ENCODE results near the gene DESI2. TPM values are rescaled to one million over a fixed set of nuclear protein-coding genes. Genes with fewer than 3 reads are reported as not detected.
"Not testable (repeated sequence)": the region's sequence is repeated elsewhere in the genome, so short reads cannot be mapped to it uniquely, and the experiment has no call there.

DESI2 gene
- total RNA-seq, 1 experiment from 2014 or later: 132 TPM

DNA sequence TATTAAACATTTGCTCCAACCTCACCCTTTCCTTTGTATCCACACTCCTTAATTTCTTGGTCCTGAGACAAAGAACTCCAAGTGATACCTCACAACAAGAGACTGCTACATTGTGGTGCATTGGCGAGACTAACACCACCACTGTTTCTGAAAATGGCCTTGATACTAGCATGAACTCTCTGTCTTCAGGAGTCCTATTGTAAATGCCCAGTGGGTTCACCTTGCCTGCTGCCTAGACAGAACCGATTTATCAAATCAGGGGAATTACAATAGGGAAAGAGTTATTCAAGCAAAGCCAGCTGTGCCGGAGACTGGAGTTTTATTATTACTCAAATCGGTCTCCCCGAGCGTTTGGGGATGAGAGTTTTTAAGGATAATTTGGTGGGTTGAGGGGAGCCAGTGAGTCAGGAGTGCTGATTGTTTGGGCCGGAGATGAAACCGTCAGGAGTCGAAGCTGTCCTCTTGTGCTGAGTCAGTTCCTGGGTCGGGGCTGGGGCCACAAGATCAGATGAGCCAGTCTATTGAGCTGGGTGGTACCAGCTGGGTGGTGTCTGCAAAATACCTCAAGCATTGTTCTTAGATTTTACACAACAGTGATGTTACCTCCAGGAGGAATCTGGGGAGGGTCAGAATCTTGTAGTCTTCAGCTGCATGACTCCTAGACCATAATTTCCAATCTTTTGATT is 83.1 kb downstream of the DESI2 start:
- H3K4me3 ChIP-seq (ENCODE audit: insufficient read depth, low read depth, low read length): no peak overlapping the region
- no peaks in the 10 kb centered on the region; the same call in 1 of the 2 replicates for H3K36me3 ChIP-seq (replicated peaks; ENCODE audit: control insufficient read depth, insufficient read depth, low read length)
- peak; percentile 56 for DNase-seq
- H3K27me3 ChIP-seq (ENCODE audit: control insufficient read depth, insufficient read depth, low read length): peaks cover 2% of the 10 kb centered on the region

DNA sequence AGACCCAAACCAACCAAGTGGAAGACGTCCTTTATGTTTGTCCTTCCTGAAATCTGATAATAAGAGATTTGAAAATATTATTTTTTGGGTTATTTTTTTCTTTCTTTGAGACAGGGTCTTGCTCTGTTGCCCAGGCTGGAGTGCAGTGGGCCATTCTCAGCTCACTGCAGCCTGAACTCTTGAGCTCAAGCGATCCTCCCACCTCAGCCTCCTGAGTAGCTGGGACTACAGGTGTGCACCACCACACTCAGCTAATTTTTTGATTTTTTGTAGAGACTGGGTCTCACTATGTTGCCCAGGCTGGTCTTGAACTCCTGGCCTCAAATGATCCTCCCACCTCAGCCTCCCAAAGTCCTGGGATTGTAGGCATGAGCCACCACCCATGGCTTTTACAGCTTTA is 86.2 kb downstream of the DESI2 start:
- H3K4me3 ChIP-seq (ENCODE audit: insufficient read depth, low read depth, low read length); H3K27me3 ChIP-seq (ENCODE audit: control insufficient read depth, insufficient read depth, low read length); DNase-seq; H3K36me3 ChIP-seq (replicated peaks; ENCODE audit: control insufficient read depth, insufficient read depth, low read length): not testable (repeated sequence)

DNA sequence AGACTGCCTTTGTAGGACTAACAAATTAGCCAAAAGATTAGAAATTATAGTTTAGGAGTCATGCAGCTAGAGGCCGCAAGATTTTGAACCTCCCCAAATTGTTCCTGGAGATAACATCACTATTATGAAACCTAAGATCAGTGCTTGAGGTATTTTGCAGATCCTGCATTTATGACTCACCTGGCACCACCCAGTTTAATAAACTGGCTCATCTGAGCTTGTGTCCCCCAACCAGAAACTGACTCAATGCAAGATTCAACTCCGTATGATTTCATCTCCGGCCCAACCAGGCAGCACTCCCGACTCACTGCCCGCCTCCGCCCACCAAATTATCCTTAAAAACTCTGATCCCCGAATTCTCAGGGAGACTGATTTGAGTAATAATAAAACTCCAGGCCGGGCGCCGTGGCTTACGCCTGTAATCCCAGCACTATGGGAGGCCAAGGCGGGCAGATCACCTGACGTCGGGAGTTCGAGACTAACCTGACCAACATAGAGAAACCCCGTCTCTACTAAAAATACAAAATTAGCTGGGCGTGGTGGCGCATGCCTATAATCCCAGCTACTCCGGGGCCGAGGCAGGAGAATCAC is 87.2 kb downstream of the DESI2 start:
- not testable (repeated sequence) for H3K36me3 ChIP-seq (replicated peaks; ENCODE audit: control insufficient read depth, insufficient read depth, low read length); H3K4me3 ChIP-seq (ENCODE audit: insufficient read depth, low read depth, low read length); DNase-seq; H3K27me3 ChIP-seq (ENCODE audit: control insufficient read depth, insufficient read depth, low read length)

DNA sequence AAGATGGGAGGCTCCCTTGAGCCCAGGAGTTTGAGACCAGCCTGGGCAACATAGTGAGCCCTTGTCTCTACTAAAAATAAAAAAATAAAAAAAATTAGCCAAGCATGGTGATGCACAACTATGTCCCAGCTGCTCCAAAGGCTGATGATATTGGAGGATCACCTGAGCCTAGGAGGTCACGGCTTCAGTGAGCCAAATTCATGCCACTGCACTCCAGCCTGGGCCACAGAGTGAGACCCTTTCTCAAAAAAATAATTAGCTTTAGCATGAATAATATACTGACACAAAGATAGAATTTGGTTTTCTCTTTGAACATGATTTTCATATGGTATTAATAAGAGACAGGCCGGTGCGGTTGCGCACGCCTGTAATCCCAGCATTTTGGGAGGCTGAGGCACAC is 88.8 kb downstream of the DESI2 start:
- H3K27me3 ChIP-seq (ENCODE audit: control insufficient read depth, insufficient read depth, low read length): no peaks in the 10 kb centered on the region
- H3K36me3 ChIP-seq (replicated peaks; ENCODE audit: control insufficient read depth, insufficient read depth, low read length): no peaks in the 10 kb centered on the region
- no peak for DNase-seq
- H3K4me3 ChIP-seq (ENCODE audit: insufficient read depth, low read depth, low read length): no peak overlapping the region

DNA sequence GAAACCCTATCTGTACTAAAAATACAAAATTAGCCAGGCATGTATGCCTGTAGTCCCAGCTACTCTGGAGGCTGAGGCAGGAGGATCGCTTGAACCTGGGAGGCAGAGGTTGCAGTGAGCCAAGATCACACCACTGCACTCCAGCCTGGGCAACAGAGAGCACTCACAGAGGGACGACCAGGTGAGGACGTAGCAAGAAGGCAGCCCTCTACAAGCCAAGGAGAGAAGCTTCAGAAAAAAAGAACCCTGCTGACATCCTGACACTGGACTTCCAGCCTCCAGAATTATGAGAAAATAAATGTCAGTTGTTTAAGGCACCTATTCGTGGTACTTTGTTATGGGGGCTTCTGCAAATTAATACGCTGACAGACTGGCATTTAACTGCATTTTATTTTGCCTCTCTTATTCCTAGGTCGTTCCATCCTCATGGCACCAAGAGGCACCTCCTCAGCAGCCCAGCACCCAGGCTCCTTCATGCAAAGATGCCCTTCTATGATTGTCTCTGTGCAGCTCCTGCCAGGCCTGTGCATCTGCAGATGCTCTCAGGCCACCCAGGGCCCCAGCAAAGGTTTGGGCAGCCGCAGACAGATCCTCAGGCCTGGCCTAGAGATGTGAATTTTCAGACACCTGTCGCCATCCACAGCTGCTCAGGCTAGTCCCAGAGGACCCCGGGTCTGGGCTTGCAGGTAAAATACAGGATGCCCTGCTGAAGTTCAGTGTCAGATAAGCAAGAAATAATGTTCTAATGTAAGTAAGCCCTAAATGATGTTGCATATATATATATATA is 96.5 kb downstream of the DESI2 start:
- Histone ChIP-seq H3K4me3 (ENCODE audit: insufficient read depth, low read depth, low read length) (no peak overlapping the region), H3K36me3 (replicated peaks; ENCODE audit: control insufficient read depth, insufficient read depth, low read length) (no peaks in the 10 kb centered on the region), H3K27me3 (ENCODE audit: control insufficient read depth, insufficient read depth, low read length) (no peaks in the 10 kb centered on the region)
- peak; percentile 10 for DNase-seq

DNA sequence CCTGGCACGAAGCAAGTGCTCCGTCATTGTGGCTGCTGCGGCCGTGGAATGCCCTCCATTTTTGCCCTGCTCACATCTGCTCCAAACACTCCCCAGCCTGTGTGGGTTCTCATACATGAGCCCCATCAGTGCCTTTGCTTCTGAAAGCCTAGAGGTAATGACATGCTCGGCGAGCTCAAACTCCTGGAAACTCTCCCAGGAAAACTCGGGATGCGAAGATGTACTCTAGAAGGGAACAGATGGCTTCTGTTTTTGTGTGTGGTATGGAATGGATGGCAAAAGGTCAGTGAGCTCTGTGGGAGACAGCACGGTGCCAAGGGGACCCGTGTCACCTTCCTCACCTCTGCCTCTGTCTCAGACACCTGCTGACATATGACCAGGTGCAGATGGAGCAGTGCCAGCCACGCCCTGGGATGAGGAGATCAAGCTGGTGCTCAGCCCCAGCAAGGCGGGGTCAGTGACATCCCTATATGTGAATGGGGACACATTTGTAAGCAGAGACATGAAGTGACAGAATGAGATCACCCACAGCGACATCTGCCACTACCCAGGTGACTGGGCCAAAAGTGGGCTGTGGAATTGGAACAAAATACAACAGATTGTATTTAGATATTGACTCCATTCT is 98.5 kb downstream of the DESI2 start:
- DNase-seq: no peak
- Histone ChIP-seq H3K4me3 (ENCODE audit: insufficient read depth, low read depth, low read length) (no peak overlapping the region), H3K27me3 (ENCODE audit: control insufficient read depth, insufficient read depth, low read length) (no peaks in the 10 kb centered on the region), H3K36me3 (replicated peaks; ENCODE audit: control insufficient read depth, insufficient read depth, low read length) (no peaks in the 10 kb centered on the region)

DNA sequence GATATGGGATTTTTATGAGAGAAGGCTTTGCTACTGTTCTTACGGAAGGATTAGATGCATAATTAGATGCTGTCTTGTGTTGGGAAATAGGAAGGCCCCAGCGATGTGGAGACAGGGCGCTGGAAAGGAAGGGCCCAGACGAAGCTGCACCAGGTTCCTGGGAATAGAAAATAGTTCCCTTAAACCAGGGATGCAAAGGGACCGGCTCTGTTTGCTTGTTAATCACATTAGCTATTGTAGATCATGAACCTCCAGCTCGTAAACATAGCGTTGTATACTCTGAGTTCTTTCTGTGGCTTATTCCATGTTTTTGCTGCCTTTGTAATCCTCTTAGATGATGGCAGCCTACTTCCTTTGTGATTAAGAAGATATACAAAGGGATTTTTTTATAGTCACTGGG is 102.7 kb downstream of the DESI2 start:
- no peak for DNase-seq
- H3K4me3 ChIP-seq (ENCODE audit: insufficient read depth, low read depth, low read length): no peak overlapping the region
- H3K36me3 ChIP-seq (replicated peaks; ENCODE audit: control insufficient read depth, insufficient read depth, low read length): no peaks in the 10 kb centered on the region

DNA sequence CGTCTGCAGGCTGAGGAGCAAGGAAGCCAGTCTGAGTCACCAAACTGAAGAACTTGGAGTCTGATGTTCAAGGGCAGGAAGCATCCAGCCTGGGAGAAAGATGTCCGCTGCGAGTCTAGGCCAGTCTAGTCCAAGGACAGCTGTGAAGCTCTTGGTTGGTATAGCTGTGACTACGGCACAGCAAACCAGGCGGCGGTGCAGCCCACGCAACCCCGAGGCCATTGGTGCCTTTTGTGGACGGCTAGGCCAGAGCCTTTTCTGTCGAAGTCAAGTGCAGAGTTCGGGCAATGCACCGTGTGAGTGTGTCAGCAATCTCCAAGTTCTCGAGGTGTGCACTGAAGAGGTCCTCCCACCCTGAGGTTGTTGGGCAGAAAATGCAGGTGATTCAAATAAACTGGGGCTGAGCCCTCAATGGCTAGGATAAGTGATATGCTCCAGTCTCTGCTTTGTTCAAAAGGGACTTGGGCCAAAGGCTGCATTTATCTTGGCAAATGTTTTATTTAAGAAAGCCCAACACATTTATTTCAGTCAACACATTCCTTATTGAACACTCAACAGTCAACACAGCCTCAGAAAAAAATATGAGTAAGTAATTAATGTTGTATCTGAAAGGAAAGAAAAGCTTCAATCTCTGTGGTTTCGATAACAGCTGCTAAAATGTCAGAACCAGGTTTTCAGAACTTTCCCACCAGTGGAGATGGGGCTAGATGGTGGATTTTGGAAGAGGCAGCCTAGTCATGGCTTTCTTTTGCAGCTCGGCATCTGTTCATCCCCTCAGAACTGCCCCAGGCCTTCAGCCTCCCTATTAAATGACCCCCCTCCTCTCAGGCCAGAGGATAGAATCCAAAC is 104.4 kb downstream of the DESI2 start:
- Histone ChIP-seq H3K36me3 (replicated peaks; ENCODE audit: control insufficient read depth, insufficient read depth, low read length) (no peaks in the 10 kb centered on the region), H3K27me3 (ENCODE audit: control insufficient read depth, insufficient read depth, low read length) (no peaks in the 10 kb centered on the region), H3K4me3 (ENCODE audit: insufficient read depth, low read depth, low read length) (no peak overlapping the region)
- DNase-seq: no peak

More for the DNA sequence above, 102.7 kb downstream of the DESI2 start:
- no peaks in the 10 kb centered on the region for H3K27me3 ChIP-seq (ENCODE audit: control insufficient read depth, insufficient read depth, low read length)

Other genes starting within 250 kb of the DESI2 start
- gene ADSS2, start 201.2 kb upstream of the DESI2 start, total RNA-seq (2014; rRNA removed; shearing (Covaris generic)): 80.5 and 110 TPM in 2 replicates
- gene CATSPERE, start 191.9 kb upstream of the DESI2 start, total RNA-seq (2014; rRNA removed; shearing (Covaris generic)): 0.14 TPM in 1 of 2 replicates, not detected in the other
- gene COX20, start 182.5 kb downstream of the DESI2 start, total RNA-seq (2014; rRNA removed; shearing (Covaris generic)): 8.7 and 11.6 TPM in 2 replicates
- 249 and 277 TPM in 2 replicates for gene HNRNPU, start 211.4 kb downstream of the DESI2 start, total RNA-seq (2014; rRNA removed; shearing (Covaris generic))

Data from H7 (cell line).